GM20431 (cell line): Measurements from ENCODE around the gene FLACC1.
"Not testable (repeated sequence)": the region's sequence is repeated elsewhere in the genome, so short reads cannot be mapped to it uniquely, and the experiment has no call there.

Experiments used
- in situ Hi-C: fragments of 300-500 bp; cut with MseI, MboI; formaldehyde crosslinking; loops from one replicate; pipeline ENCODE4 v1.15.0; 2020; ENCODE audit warnings: low sequenced_read_pairs; ENCODE audit not compliant: unreplicated experiment

Gene FLACC1

DNA sequence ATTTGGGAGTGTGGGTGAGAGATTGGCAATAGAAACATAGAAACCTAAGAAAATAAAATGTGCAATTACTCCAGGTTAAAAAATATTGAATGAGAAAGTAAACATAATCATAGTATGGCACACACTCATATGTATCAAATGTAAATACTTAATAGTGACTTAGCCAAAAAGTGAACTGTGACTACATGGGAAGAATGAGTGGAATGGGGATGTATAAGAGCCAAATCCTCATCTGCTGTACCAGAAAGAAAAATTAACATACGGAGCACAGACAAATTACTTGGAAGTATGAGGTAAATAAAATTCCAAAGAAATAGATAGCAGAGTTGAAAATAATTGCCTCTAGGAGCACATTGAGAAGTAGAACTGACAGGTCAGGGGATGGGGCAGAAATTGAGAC, 4.0 kb downstream of the FLACC1 start:
- in situ Hi-C loops, result no loop called here

DNA sequence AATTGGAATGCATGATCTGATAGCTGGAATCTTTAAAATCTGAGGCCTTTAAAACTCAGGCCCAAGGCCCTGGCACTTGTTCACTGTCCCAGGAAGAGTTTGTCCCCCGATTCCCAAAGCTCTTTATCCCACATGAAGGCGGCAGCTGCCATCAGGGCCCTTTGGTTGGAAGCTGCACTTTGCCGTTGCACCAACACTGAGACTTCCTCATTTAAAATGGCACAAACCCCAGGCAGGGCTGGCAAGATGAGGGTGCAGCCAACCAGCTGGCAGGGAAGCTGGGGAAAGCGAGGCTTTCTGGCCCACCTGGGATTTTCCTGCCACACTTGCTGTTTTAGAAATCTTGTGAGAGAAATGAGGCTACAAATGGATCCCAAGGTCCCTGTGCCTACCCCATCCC, 6.3 kb downstream of the FLACC1 start:
- in situ Hi-C loops, result no loop called here

DNA sequence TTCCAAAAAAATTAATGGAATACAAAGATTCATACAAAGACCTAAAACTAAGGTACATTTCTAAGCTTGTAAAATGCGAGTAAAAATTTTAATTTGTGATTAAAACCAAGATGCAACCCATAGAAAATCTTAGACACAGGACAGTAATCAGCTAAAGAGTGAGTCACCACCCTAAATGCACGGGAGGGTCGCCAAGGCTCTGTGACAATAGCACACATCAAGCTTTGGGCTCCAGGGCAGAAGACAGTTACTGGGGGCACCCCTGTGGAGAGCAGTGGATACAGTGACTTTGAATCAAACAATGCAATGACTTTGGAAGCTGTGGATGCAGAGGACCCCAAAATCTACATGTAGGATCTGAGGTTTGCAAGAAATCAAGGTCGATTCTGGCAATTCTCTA, 7.5 kb downstream of the FLACC1 start:
- in situ Hi-C loops, result no loop called here

DNA sequence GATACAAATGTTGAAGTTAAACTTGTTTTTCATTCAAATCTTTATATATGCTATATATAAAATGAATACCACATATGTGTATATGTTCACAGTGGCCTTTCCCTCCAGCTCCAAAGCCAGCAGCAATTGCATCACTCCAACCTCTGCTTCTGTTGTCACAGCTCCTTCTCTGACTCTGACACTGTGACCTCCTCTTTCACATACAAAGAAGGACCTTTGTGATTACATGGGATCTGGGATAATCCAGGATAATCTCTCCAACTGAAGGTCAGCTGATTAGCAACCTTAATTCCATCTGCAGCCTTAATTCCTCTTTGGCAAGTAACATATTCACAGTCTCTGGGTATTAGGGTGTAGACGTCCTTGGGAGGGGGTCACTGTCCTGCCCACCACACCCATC, 8.4 kb downstream of the FLACC1 start:
- in situ Hi-C loops, result no loop called here

DNA sequence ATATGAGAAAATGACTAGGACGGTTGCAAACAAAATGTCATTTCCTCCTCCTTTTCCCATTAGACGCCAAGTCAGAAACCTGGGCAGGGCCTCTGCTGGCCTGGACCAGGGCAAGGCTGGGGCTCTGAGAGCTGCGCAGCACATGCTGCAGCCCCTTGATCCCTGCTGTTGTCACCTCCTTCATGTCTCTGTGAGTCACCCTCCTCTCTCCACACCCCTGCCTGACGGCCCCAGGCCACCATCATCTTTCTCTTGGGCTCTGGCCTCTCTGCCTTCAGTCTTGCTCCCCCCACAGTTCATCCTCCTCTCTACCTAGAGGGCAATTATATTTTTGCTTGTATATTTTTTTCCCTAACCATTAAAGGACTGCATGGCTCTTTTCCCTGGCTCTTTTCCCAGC, 10.0 kb downstream of the FLACC1 start:
- in situ Hi-C loops, result no loop called here

DNA sequence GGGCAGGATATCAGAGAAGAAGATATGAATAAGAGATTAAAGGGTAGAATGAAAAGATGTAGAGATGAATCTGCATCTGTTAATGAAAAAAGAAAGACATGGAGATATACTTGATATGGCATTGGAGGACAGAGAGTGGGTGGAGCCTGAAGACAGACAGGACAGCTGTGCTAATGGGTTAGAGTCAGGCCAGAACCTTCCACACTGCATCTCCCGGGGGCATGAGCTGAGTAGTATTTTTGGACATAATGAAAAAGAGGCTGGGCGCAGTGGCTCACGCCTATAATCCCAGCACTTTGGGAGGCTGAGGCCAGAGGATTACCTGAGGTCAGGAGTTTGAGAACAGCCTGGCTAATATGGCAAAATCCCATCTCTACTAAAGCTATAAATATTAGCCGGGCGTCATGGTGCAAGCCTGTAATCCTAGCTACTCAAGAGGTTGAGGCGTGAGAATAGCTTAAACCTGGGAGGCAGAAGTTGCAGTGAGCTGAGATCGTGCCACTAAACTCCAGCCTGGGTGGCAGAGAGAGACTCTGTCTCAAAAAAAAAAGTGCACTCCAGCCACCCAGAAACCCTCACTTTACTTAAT, 11.4 kb downstream of the FLACC1 start:
- in situ Hi-C loops, result no loop called here

DNA sequence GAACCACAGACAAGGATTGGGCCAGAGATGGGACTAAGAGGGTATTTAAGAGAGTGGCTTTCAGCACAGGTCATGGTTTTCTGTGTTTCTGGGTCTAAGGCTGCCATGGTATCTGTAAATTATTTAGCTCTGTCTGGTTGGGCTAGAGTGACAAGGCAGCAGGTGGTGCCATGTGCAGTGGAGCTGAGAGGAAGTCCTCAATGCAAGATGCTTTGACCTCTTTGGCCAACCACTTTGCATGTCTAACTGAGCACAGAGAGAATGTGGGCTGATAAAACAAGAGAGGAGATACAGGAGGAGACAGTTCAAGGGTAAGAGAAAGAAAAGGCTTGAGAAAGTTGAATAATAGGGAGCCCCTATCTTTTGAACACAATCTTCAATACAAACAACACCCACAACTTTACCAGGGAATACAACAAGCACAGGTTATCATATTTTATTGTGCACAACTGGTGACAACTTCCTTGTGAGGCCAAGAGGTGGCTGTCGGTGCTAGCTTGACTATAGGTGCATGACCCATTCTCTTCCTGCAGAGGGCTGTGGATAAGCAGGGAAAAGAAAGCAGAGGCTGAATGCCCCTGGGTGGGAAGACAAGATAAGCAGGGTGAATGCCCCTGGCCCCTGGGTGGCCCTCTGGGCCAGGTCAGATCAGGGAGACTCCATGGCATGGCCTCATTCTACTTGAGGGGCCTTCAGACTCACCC, 12.3 kb downstream of the FLACC1 start:
- in situ Hi-C loops, result no loop called here

DNA sequence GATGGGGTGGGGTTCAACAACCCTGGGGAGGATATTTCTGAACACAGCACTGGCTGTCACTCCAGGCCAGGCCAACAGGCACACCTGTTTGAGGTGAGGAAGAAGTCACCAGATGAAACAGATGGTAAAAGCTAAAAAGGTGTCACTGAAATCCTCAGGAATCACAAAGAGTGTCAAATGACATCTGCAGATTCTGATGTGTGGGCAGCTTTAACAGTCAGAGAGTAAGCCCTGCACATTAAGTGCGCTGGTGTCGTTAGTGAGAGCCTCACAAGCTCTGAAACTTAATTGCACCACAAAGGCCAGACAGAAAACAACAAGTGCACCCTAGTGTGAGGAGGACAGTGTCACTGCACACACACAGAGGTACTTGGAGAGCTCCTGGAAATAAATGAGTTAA, 13.6 kb downstream of the FLACC1 start:
- in situ Hi-C loops, result no loop called here

DNA sequence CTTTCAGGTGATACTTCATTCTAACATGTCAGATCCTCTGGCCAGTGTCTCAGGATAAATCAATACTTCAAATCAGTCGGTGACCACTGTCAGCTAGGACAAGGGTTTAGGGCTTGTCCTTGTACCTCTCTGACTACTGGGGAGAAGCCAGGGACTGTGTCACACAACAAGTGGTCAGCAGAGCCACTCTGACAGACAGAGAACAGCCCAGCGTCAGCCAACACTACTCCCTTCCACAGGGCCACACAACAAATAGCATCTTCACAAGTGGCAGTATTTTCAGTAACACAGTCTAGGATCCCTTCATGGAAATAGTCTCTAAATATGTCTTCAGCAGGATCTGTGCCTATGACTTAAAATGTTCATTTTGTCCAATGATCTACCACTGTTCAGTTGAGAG, 14.2 kb downstream of the FLACC1 start:
- in situ Hi-C loops, result no loop called here

DNA sequence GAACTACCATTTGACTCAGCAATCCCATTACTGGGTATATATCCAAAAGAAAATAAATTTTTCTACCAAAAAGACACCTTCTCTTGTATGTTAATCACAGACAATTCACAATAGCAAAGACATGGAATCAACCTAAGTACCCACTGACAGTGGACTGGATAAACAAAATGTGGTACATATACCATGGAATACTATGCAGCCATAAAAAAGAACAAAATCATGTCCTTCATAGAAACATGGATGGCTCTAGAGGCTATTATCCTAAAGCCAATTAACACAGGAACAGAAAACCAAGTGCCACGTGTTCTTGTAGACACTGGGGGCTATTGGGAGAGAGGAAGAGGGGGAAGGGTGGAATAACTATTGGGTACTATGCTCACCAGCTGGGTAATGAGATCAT, 27.7 kb downstream of the FLACC1 start:
- in situ Hi-C loops, result no loop called here

DNA sequence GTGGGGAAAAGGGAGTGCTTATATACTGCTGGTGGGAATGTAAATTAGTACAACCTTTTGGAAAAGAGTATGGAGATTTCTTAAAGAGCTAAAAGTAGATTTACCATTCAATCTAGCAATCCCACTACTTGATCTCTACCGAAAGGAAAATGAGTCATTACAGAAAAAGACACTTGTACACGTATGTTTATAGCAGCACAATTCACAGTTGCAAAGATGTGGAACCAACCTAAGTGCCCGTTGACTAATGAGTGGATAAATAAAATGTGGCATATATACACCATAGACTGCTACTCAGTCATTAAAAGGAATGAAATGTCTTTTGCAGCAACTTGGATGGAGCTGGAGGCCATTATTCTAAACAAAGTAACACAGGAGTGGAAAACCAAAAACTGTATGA, 29.5 kb downstream of the FLACC1 start:
- in situ Hi-C loops, result no loop called here

DNA sequence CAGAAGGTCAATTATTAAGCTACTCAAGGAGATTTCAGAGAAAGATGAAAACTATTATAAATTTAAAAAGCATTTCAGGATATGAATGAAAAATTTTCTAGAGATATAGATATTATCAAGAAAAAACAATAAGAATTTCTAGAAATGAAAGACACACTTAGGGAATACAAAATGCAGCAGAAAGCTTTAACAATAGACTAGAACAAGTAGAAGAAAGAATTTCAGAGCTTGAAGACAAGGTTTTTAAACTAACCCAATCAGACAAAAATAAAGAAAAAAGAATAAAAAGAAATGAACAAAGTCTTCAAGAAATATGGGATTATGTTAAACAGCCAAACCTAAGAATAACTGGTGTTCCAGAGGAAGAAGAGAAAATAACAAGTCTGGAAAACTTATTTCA, 34.4 kb downstream of the FLACC1 start:
- in situ Hi-C loops, result no loop called here

DNA sequence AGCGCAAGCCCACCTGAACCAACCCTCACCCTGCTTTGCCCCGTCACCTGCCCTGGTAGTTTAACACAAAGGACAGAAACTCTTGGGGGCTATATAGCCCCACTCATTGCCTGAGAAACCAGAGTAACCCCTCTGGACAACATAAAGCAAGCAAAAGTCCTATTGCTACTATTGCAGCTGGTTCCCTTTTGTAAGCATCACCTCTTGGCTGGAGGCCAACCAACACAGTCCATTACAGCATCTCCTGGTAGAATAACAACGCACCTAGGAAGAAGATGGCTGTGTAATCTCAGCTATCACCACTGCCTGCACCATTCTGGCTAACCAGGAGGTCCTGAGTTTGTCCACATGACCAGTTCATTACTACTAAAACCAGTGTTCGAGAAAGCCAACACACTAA, 36.4 kb downstream of the FLACC1 start:
- in situ Hi-C loops, result no loop called here

DNA sequence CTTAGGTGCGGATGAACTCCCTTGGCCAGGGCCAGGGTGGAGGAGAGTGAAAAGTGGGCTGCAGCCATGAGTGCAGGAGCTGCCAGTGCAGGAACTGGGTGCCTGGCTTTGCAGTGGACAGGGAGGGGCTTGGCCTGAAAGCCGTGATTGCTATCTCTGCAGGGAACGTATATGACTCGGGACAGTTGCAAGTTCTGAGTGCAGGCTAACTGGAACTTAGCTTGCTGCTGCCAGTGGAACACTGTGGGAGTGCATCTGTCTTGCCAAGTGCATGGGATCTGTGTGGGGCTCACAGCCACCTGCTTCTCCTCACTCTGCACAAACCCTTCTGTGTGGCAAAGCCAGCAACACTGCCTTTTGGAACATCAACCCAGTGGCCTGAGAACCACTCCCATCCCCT, 36.9 kb downstream of the FLACC1 start:
- in situ Hi-C loops, result no loop called here

DNA sequence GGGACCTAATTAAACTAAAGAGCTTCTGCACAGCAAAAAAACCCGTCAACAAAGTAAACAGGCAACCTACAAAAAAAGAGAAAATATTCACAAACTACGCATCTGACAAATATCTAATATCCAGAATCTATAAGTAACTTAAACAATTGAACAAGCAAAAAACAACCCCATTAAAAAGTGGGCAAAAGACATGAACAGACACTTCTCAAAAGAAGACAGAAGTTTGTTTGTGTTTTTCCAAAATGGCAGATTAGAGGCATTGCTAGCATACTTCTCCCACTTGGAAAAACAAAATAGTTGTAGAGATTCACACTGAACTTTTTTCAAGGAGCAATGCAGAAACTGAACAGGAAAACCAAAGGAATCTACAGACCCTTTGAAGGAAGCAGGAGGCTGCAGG, 37.6 kb downstream of the FLACC1 start:
- in situ Hi-C loops, result no loop called here

DNA sequence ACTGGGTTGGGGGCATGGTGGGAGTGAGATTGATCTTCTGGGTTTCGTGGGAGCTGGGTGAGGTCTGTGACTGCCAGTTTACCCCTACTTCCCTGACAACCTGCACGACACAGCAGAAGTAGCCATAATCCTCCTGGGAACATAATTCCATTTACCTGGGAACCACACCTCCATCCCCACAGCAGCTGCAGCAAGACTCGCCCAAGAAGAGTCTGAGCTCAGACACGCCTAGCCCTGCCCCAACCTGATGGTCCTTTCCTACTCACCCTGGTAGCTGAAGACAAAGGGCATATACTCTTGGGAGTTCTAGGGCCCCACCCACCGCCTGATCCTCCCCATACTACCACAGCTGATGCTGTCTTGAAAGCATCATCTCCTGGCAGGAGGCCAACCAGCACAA, 43.8 kb downstream of the FLACC1 start:
- in situ Hi-C loops, result no loop called here

DNA sequence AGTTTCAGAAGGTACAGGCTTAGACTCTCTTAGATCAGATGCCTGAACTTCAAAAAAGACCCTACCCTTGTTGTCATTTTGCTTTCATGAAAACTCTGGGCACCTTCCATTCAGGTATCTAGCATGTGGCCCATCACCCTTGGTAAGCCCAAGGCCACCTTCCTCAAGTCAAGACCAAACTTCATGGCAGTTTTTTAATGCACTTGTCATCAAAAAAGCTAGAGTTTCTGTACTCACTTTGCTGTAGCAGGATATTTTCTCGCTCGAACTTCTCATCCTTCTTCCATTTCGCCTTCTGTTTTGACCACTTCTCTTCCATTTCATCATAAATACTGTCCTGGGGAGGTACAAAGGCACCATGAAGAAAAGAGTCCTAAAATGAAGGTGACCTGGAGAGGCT, 48.2 kb downstream of the FLACC1 start:
- in situ Hi-C loops, result no loop called here

DNA sequence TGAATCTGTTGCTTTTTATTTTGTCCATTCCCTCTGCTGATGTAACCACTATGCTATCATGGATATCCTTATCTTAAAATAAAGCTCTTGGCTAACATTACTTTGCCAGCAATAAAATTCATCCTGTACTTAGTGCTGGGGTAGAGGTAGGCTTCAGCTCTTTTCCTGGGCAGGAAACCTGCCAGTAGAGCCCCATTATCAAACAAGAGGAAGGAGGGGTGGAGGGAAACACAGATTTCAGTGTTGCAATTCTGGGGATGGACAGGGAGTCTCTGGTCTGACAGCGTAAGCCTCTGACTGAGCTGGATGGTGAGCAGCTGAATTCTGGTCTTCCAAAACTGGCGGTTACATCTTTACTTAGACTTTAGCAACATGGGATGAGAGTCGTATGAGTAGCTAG, 49.3 kb downstream of the FLACC1 start:
- in situ Hi-C loops, result no loop called here

DNA sequence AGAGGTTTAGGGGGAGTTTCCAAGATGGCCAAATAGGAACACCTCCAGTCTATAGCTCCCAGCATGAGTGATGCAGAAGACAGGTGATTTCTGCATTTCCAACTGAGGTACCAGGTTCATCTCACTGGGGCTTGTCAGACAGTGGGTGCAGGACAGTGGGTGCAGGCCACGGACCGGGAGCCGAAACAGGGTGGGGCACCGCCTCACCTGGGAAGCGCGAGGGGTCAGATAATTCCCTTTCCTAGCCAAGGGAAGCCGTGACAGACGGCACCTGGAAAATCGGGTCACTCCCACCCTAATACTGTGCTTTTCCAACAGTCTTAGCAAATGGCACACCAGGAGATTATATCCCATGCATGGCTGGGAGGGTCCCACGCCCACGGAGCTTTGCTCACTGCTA, 57.2 kb downstream of the FLACC1 start:
- in situ Hi-C loops, result not testable (repeated sequence)

DNA sequence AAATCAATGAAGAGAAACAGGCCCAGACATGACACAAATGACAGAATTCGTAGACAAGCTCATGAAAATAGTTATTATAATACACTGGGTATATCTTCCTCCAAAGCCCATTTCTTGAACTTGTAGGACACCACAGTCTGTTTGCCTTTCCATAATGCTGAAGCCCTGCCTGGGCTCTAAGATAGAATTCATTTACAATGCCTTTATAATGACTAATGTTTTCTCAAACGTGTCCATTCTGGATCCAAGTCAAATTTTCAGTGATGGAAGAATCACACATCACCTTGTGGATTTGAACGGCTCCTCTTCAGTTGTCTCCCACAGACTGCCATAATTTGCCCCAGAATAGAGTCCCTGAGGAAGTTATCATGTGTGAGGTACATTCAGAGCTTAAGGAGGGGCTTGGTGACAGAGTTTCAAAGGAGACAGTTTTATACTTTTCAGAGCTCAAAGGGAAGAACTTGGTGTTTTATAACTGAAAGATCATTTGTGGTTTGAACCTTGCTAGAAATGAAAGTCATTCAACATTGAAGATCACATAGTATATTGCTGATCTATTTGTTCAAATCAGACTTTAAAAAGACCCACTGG, 58.6 kb downstream of the FLACC1 start:
- in situ Hi-C loops, result no loop called here

DNA sequence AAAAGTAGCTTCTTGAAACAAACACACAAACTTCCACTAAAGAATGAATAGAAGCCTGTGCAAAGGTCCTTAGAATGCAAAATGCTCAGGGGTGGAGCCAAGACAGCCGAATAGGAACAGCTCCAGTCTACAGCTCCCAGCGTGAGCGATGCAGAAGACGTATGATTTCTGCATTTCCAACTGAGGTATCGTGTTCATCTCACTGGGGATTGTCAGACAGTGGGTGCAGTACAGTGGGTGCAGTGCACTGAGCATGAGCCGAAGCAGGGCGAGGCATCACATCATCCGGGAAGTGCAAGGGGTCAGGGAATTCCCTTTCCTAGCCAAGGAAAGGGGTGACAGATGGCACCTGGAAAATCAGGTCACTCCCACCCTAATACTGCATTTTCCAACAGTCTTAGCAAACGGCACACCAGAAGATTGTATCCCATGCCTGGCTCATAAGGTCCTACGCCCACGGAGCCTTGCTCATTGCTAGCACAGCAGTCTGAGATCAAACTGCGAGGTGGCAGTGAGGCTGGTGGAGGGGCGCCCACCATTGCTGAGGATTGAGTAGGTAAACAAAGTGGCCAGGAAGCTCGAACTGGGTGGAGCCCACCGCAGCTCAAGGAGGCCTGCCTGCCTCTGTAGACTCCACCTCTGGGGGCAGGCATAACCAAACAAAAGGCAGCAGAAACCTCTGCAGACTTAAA, 66.5 kb downstream of the FLACC1 start:
- in situ Hi-C loops, result not testable (repeated sequence)
